HL-60 (cell line): Measurements from ENCODE around the gene C20orf204.

Experiments used
- DNase-seq, 2 experiments: peaks; one replicate each; pipeline ENCODE4 v3.0.0-alpha.2; 2010 to 2020; ENCODE audit warnings: low read depth in 1 of 2, low spot score in 1 of 2
- H3K27ac ChIP-seq: fragments of 250-450 bp; sonication (Bioruptor Pico); replicated peaks from 2 replicates; pipeline ENCODE4 v1.5.1; 2020; ENCODE audit warnings: mild to moderate bottlenecking, moderate library complexity
- H3K27me3 ChIP-seq: fragments of 250-450 bp; sonication (Bioruptor Pico); 2 replicates; pipeline ENCODE4 v1.5.1; 2021; ENCODE audit warnings: mild to moderate bottlenecking, moderate library complexity; ENCODE audit not compliant: insufficient read depth, poor library complexity, severe bottlenecking
- H3K4me3 ChIP-seq: replicated peaks from 2 replicates; pipeline ENCODE4 v1.5.1; 2011; ENCODE audit warnings: mild to moderate bottlenecking, control low read depth, low read length; ENCODE audit not compliant: insufficient read depth
- CTCF ChIP-seq: IDR thresholded peaks from one replicate; pipeline ENCODE4 v1.5.1; 2011; ENCODE audit warnings: low read length, control low read depth, inconsistent platforms; ENCODE audit not compliant: insufficient read depth
- GABPA ChIP-seq: IDR thresholded peaks from 2 replicates; pipeline ENCODE4 v1.6.1; 2012; ENCODE audit warnings: low read depth
- POLR2AphosphoS5 ChIP-seq: IDR thresholded peaks from 2 replicates; pipeline ENCODE4 v1.6.1; 2012; ENCODE audit warnings: low read depth
- SPI1 ChIP-seq: IDR thresholded peaks from 2 replicates; pipeline ENCODE4 v1.6.1; 2012; ENCODE audit warnings: low read depth, mild to moderate bottlenecking, borderline replicate concordance
- TF ChIP-seq, protein P1 (sequence below): IDR thresholded peaks from 2 replicates; pipeline ENCODE4 v1.6.1; 2012; ENCODE audit warnings: low read depth; ENCODE audit not compliant: insufficient replicate concordance

Gene C20orf204

DNA sequence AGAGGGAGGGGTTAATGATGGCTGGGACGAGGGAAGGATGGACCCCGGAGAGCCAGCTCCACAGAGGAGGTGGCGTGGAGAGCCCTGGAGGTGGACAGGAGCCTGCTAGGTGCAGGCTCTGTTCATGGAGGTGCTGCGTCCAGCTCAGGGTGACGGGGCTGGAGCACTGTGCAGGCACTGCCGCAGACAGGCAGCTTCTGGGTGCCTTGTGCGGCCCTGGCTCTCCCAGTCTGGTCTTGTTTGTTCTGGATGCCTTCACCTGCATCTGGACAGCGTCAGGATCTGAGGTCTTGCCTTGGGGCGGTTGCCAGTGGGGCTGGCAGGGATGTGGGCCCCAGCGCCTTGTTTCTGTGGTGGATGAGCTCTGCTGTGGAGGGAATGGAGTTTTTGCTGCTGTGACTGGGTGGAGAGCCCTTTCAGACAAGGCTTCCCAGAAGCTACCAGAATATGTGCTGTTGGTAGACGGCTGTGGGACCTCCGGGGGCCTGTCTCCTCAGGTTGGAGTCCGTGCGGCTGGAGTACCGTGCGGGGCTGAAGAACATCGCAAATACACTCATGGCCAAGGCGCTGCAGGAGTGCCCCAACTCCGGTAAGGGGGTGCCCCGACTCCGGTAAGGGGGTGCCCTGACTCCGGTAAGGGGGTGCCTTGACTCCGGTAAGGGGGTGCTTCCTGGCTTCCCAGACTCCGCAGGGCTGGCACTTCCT is 7.8 kb upstream of the C20orf204 start:
- Histone ChIP-seq H3K27me3 (no peaks in the 10 kb centered on the region), H3K27ac (no peak overlapping the region), H3K4me3 (no peak overlapping the region)
- TF ChIP-seq GABPA (no peak), POLR2AphosphoS5 (no peak), SPI1 (no peak), CTCF (no peak)
- TF ChIP-seq, protein P1, sequence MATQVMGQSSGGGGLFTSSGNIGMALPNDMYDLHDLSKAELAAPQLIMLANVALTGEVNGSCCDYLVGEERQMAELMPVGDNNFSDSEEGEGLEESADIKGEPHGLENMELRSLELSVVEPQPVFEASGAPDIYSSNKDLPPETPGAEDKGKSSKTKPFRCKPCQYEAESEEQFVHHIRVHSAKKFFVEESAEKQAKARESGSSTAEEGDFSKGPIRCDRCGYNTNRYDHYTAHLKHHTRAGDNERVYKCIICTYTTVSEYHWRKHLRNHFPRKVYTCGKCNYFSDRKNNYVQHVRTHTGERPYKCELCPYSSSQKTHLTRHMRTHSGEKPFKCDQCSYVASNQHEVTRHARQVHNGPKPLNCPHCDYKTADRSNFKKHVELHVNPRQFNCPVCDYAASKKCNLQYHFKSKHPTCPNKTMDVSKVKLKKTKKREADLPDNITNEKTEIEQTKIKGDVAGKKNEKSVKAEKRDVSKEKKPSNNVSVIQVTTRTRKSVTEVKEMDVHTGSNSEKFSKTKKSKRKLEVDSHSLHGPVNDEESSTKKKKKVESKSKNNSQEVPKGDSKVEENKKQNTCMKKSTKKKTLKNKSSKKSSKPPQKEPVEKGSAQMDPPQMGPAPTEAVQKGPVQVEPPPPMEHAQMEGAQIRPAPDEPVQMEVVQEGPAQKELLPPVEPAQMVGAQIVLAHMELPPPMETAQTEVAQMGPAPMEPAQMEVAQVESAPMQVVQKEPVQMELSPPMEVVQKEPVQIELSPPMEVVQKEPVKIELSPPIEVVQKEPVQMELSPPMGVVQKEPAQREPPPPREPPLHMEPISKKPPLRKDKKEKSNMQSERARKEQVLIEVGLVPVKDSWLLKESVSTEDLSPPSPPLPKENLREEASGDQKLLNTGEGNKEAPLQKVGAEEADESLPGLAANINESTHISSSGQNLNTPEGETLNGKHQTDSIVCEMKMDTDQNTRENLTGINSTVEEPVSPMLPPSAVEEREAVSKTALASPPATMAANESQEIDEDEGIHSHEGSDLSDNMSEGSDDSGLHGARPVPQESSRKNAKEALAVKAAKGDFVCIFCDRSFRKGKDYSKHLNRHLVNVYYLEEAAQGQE, result no peak
- no peak for DNase-seq

- Histone ChIP-seq H3K4me3 (no peak overlapping the region), H3K27me3 (no peaks in the 10 kb centered on the region), H3K27ac (no peak overlapping the region)
- TF ChIP-seq POLR2AphosphoS5, result no peak
- no peak for TF ChIP-seq CTCF
- TF ChIP-seq, protein P1, result no peak
- no peak for DNase-seq
Observed at GRCh38 chr20:64029293-64030117, 6.5 kb upstream of the C20orf204 start.

DNA sequence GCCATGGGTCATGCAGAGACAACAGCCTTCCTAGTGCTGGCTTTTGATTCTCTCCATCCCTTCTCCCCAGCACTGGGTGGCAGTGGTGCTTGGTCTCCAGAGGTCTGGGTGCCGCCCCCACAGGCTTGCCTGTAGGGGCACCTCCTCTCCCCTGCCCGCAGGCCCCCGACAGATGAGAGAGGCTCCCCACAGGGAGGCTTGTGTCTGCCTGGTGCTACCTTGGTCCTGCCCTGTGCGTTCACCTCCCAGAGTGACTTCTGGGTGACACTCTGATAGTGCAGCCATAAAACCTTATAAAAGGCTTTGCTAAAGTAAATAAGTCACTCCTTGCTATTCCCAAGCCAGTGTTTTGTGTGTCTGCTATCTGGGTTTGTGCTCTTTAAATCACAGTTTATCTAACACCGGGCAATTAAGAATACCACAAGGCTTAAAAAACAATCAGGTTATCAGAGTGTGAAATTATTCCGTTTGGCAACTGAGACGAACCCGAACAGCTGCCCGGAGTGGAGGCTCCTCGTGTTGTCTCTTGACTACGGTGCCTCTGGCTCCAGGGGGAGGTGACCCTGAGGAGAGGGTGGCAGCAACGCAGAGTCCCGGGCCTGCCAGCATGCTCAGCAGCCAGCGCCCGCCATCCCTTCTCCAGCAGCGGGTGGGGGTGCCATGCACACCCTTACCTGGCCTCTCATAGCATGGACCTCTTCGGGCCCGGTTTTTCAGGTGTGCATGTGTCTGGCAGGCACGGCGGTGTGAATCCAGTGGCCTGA is 5.4 kb upstream of the C20orf204 start:
- Histone ChIP-seq H3K27ac (no peak overlapping the region), H3K4me3 (no peak overlapping the region), H3K27me3 (no peaks in the 10 kb centered on the region)
- DNase-seq, result no peak
- TF ChIP-seq SPI1, result no peak
- TF ChIP-seq GABPA, result no peak
- TF ChIP-seq CTCF, result no peak
- no peak for TF ChIP-seq POLR2AphosphoS5
- TF ChIP-seq, protein P1, result no peak
